CD4-positive, alpha-beta T cell (primary cell): ENCODE data around the gene TSC2. TPM values are rescaled to one million over a fixed set of nuclear protein-coding genes. Genes with fewer than 3 reads are reported as not detected.
"Not testable (repeated sequence)": the region's sequence is repeated elsewhere in the genome, so short reads cannot be mapped to it uniquely, and the experiment has no call there.

Source experiments
- ATAC-seq: fragments of 200-7000 bp; cut with Tn5 transposase; one replicate; pipeline ENCODE4 v1.10.0; 2022; ENCODE audit warnings: mild to moderate bottlenecking; ENCODE audit not compliant: poor library complexity
- CTCF ChIA-PET: fragments of 350-600 bp; sonication (Branson Sonifier 250); formaldehyde crosslinking; loops from one replicate; lab custom pipeline; 2021; ENCODE audit warnings: antibody characterized with exemption, inconsistent platforms; lab: Charles Lee
- POLR2A ChIA-PET: fragments of 350-600 bp; sonication (Branson Sonifier 250); formaldehyde crosslinking; loops from one replicate; lab custom pipeline; 2021; ENCODE audit warnings: antibody characterized with exemption, inconsistent platforms; lab: Charles Lee
- DNase-seq, 14 experiments: peaks; one replicate each; pipeline ENCODE4 v3.0.0-alpha.2; 2013 to 2020; ENCODE audit warnings: mixed read lengths in 2 of 14
- H3K27ac ChIP-seq, 2 donors: one replicate each; pipeline versions ENCODE4 v1.5.1 to v1.7.0; 2013; ENCODE audit warnings: low read length in 2 of 2, low read depth in 1 of 2, mild to moderate bottlenecking in 1 of 2
- H3K27me3 ChIP-seq, 2 experiments: 1 replicate in 1 of 2; 2 replicates in 1 of 2; pipeline versions ENCODE4 v1.6.1 to v1.7.0; 2013; ENCODE audit warnings: low read length in 2 of 2, control low read depth in 1 of 2, mild to moderate bottlenecking in 1 of 2, moderate library complexity in 1 of 2; ENCODE audit not compliant: insufficient read depth in 2 of 2, control insufficient read depth in 1 of 2
- H3K36me3 ChIP-seq: one replicate; pipeline ENCODE4 v1.6.1; 2013; ENCODE audit warnings: low read length, control low read depth; ENCODE audit not compliant: insufficient read depth
- H3K4me1 ChIP-seq: one replicate; pipeline ENCODE4 v1.6.1; 2013; ENCODE audit warnings: low read length, control low read depth; ENCODE audit not compliant: insufficient read depth
- H3K4me3 ChIP-seq: one replicate; pipeline ENCODE4 v1.5.1; 2013; ENCODE audit warnings: mild to moderate bottlenecking, low read length, moderate library complexity
- H3K9me3 ChIP-seq, 2 experiments: 1 replicate in 1 of 2; 2 replicates in 1 of 2; pipeline versions ENCODE4 v1.6.1 to v1.7.0; 2013; ENCODE audit warnings: low read length in 2 of 2, mild to moderate bottlenecking in 2 of 2, control low read depth in 1 of 2, moderate library complexity in 1 of 2; ENCODE audit not compliant: control insufficient read depth in 1 of 2, insufficient read depth in 1 of 2
- H3K27ac Mint-ChIP-seq: one replicate; pipeline ENCODE4 v1.8.0; 2020; ENCODE audit warnings: mixed read lengths
- H3K27me3 Mint-ChIP-seq: one replicate; pipeline ENCODE4 v1.8.0; 2021; ENCODE audit warnings: mixed read lengths
- H3K36me3 Mint-ChIP-seq: one replicate; pipeline ENCODE4 v1.8.0; 2021; ENCODE audit warnings: low read depth, mixed read lengths
- H3K4me1 Mint-ChIP-seq: one replicate; pipeline ENCODE4 v1.8.0; 2021; ENCODE audit warnings: low read depth, mixed read lengths
- H3K4me3 Mint-ChIP-seq: one replicate; pipeline ENCODE4 v1.8.0; 2020; ENCODE audit warnings: mild to moderate bottlenecking, mixed read lengths
- H3K9me3 Mint-ChIP-seq: one replicate; pipeline ENCODE4 v1.8.0; 2020; ENCODE audit warnings: mixed read lengths
- intact Hi-C, 2 experiments: fragments of 100-400 bp; cut with DNase I in 1 of 2; cut with micrococcal nuclease in 1 of 2; formaldehyde crosslinking; loops; one replicate each; pipeline versions ENCODE4 v1.15.1 to v1.9.0; 2023 to 2025; cut with DNase I, micrococcal nuclease
- total RNA-seq, 174 experiments: library from RNA in 2 of 174; stranded (reverse) in 2 of 174; gene quantifications; one replicate each; pipeline ENCODE4 v1.2.3 and lab custom pipeline; 2021 to 2026

The TSC2 gene
- total RNA-seq, 2 experiments from 2014 or later = 83.0 to 85.0 TPM

- H3K27ac ChIP-seq, H3K9me3 Mint-ChIP-seq, H3K27me3 Mint-ChIP-seq, H3K27ac Mint-ChIP-seq, H3K9me3 ChIP-seq, intact Hi-C loops, H3K4me3 Mint-ChIP-seq, H3K36me3 ChIP-seq, ATAC-seq, H3K36me3 Mint-ChIP-seq, DNase-seq, POLR2A ChIA-PET, H3K27me3 ChIP-seq, CTCF ChIA-PET, H3K4me3 ChIP-seq: not testable (repeated sequence)
- peaks cover 13% of the 10 kb centered on the region for H3K4me1 ChIP-seq
- H3K4me1 Mint-ChIP-seq = peaks cover 18% of the 10 kb centered on the region
Observed at GRCh38 chr16:2124377-2124693, 76.5 kb downstream of the TSC2 start.

- H3K27me3 Mint-ChIP-seq, CTCF ChIA-PET, H3K27ac Mint-ChIP-seq, H3K9me3 Mint-ChIP-seq, H3K27me3 ChIP-seq, H3K4me3 ChIP-seq, POLR2A ChIA-PET, ATAC-seq, intact Hi-C loops, DNase-seq, H3K36me3 Mint-ChIP-seq, H3K4me3 Mint-ChIP-seq, H3K27ac ChIP-seq, H3K9me3 ChIP-seq, H3K36me3 ChIP-seq: not testable (repeated sequence)
- H3K4me1 Mint-ChIP-seq = peaks cover 18% of the 10 kb centered on the region
- peaks cover 13% of the 10 kb centered on the region for H3K4me1 ChIP-seq
Observed at GRCh38 chr16:2124694-2125444, 77.1 kb downstream of the TSC2 start.

DNA sequence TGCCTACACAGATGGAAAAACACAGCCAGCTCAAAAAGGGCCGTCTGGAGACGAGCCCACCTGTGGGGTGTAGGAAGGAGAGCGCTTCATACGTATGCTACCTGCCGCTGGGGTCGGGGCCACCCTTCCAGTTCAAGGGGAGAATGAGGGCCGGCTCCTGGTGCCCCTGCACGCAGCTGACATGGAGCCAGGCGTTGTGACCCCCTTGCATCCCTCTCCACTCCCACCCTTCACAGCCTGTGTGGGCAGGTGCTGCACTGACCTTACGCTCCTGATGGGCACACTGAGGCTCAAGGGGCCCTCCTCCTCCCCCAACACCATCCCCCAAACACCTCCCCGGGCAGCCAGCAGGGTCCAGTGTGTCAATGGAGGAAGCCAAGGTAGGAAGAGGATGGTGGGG, 77.8 kb downstream of the TSC2 start:
- CTCF ChIA-PET = interaction anchor here (1.2 to 1.7 kb wide), 2 partner anchors 15 to 22 kb away, joined by 3 to 8 read pairs; no protein-coding TSS in a partner anchor
- intact Hi-C loops, POLR2A ChIA-PET: not testable (repeated sequence)

DNA sequence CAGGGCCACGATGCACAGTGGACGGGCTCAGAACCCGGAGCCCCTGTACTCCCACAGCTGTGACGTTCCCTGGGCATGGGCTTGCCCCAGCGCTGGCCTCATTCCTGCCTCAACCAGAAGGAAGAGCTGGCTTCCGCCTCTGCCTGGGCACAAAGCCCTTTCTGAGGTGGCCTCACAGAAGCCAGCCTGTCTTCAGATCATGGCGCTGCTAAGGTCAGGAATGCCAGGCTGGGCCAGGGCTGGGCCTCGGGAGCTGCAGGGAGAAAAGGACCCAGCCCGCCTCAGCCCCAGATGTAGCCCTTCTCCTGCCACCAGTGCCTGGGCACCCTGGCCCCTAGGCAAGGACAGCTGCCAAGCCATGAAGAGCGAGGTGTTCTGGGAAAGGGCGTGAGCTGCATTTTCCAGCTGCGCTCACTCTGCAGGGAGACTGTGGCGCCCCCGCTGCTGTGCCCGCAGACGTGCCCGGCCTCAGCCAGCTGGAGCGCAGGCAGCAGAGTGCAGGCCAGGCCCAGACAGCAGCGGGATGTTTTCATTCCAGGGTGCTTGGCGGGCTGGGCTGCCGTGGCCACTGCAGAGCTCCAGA, 78.5 kb downstream of the TSC2 start:
- H3K4me3 ChIP-seq, H3K36me3 Mint-ChIP-seq, H3K9me3 ChIP-seq, H3K27ac ChIP-seq, H3K4me3 Mint-ChIP-seq, ATAC-seq, intact Hi-C loops, H3K36me3 ChIP-seq, H3K9me3 Mint-ChIP-seq, H3K27me3 Mint-ChIP-seq, H3K27ac Mint-ChIP-seq, POLR2A ChIA-PET, H3K27me3 ChIP-seq, DNase-seq: not testable (repeated sequence)
- peaks cover 13% of the 10 kb centered on the region for H3K4me1 ChIP-seq
- CTCF ChIA-PET = interaction anchor here (1.2 to 1.7 kb wide), 2 partner anchors 14 to 21 kb away, joined by 3 to 8 read pairs; no protein-coding TSS in a partner anchor
- H3K4me1 Mint-ChIP-seq = peaks cover 12% of the 10 kb centered on the region

More for the DNA sequence above, 77.8 kb downstream of the TSC2 start:
- not testable (repeated sequence) for H3K4me3 Mint-ChIP-seq, H3K36me3 ChIP-seq, H3K27me3 ChIP-seq, H3K9me3 Mint-ChIP-seq, H3K27ac Mint-ChIP-seq, ATAC-seq, H3K27ac ChIP-seq, H3K36me3 Mint-ChIP-seq, H3K9me3 ChIP-seq, H3K27me3 Mint-ChIP-seq, H3K4me3 ChIP-seq, DNase-seq
- peaks cover 14% of the 10 kb centered on the region for H3K4me1 Mint-ChIP-seq
- peaks cover 13% of the 10 kb centered on the region for H3K4me1 ChIP-seq

DNA sequence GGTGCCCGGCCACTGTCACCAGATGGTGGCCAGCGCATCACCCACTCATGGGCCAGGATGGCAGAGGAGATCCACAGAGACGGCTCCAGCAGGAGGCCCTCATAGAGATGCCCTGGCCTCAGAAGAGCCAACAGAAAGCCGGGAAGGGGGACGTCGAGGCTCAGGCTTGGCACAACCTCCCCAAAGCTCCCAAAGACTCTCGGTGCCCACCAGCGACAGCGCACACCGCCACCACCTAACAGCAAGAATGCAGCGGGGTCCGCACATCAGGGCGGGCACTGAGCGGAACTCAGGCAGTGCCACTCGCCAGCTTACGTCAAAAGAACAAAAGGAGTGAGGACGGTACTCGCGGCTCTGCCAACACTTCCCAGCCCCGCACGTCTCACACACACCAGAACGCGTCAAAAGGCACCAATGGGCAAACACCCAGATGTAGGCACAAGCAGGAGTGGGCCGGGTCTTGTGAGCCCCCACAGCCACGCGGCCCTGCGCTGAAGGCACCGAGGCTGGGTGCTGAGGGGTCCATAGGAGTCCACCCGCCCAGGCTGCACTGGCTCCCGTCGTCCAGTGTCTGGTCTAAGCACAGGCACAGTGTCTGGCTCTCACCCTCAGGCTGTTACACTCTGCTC, 79.3 kb downstream of the TSC2 start:
- peaks cover 13% of the 10 kb centered on the region for H3K4me1 ChIP-seq
- POLR2A ChIA-PET, ATAC-seq, H3K27me3 Mint-ChIP-seq, H3K36me3 ChIP-seq, H3K27me3 ChIP-seq, H3K9me3 ChIP-seq, H3K4me3 ChIP-seq, H3K27ac Mint-ChIP-seq, H3K36me3 Mint-ChIP-seq, H3K9me3 Mint-ChIP-seq, intact Hi-C loops, H3K27ac ChIP-seq: not testable (repeated sequence)
- CTCF ChIA-PET = interaction anchor here (1.2 to 1.7 kb wide), 2 partner anchors 14 to 20 kb away, joined by 3 to 8 read pairs; no protein-coding TSS in a partner anchor
- H3K4me3 Mint-ChIP-seq = peak overlapping the region; percentile 11
- H3K4me1 Mint-ChIP-seq = peaks cover 12% of the 10 kb centered on the region
- peak in 2 of 14 experiments; percentile 37 to 57 for DNase-seq

DNA sequence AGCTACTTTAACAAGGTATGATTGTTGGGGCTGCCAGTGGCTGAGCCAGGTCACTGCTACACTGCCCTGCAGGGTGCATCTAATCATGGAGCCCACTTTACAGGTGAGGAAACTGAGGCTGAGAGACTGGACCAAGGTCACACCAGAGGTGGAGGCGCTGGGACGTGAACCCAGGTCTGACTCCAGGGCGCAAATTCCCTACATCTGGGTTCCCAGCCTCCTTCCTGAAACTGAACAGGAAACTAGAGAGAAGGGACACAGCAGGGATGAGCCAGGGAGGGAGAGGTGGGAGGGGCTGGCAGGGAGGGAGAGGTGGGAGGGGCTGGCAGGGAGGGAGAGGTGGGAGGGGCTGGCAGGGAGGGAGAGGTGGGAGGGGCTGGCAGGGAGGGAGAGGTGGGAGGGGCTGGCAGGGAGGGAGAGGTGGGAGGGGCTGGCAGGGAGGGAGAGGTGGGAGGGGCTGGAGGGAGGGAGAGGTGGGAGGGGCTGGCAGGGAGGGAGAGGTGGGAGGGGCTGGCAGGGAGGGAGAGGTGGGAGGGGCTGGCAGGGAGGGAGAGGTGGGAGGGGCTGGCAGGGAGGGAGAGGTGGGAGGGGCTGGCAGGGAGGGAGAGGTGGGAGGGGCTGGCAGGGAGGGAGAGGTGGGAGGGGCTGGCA, 80.0 kb downstream of the TSC2 start:
- H3K27me3 ChIP-seq, H3K9me3 Mint-ChIP-seq, H3K27ac ChIP-seq, intact Hi-C loops, H3K27me3 Mint-ChIP-seq, H3K27ac Mint-ChIP-seq, H3K36me3 Mint-ChIP-seq, H3K4me3 ChIP-seq, H3K4me3 Mint-ChIP-seq, H3K36me3 ChIP-seq, POLR2A ChIA-PET, H3K9me3 ChIP-seq: not testable (repeated sequence)
- peaks cover 12% of the 10 kb centered on the region for H3K4me1 Mint-ChIP-seq
- H3K4me1 ChIP-seq = peaks cover 13% of the 10 kb centered on the region
- DNase-seq = peak in 4 of 14 experiments; percentile 41 to 59 (median 48)
- CTCF ChIA-PET = interaction anchor here (1.7 kb wide), 1 partner anchor 13 kb away, joined by 8 read pairs; no protein-coding TSS in a partner anchor
- ATAC-seq = peak; percentile 6
